ENCODE measurements around the gene PARVB.

The PARVB gene

DNA sequence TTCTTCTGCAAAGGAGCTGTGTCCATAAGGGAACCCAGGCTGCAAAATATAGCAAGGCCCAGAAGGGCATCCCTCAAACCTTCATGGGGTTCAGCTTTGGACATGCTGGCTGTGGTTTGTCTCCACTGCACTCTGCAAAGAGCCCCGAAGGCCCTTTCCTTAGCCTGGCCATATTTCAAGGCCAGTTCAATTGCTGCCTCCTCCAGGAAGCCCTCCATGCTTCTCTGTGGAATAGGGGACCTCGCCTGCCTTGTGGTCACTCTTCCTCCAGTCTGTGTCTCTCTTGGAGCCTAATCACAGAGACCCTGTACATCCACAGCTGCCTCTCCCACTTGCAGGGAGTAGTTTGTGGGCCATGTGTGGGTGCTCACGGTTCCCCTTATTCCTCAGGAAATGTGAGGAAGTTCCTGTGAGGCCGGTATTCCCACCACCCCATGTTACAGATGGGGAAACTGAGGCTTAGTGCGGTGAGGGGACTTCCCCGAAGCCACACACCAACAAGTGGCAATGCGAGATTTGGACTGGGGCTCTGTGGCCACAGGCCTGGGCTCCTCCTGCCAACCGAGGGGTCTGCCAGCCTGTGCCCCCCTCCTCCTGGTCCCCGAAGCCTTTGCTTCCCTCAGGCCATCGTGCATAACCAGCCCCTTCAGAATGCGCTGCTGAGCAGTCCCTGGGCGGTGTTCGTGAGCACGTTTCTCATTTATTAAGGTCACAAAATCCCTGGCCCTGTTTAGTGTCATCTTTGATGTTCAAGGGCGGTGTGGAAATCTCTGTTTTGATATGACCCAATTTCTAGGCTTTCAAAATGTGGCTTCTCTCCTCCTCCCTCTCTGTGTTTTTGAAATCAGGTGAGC lies 65.8 kb downstream of the PARVB start:
- Histone ChIP-seq H3K27ac (no peak overlapping the region), H3K4me1 (peaks cover 0 to 9% (median 0%) of the 10 kb centered on the region in 4 donors), H3K27me3 (no peaks in the 10 kb centered on the region), H3K36me3 (peaks cover 0 to 5% (median 0%) of the 10 kb centered on the region in 3 donors), H3K9me3 (no peaks in the 10 kb centered on the region), H3K4me3 (no peak overlapping the region)
- TF ChIP-seq, protein P1, sequence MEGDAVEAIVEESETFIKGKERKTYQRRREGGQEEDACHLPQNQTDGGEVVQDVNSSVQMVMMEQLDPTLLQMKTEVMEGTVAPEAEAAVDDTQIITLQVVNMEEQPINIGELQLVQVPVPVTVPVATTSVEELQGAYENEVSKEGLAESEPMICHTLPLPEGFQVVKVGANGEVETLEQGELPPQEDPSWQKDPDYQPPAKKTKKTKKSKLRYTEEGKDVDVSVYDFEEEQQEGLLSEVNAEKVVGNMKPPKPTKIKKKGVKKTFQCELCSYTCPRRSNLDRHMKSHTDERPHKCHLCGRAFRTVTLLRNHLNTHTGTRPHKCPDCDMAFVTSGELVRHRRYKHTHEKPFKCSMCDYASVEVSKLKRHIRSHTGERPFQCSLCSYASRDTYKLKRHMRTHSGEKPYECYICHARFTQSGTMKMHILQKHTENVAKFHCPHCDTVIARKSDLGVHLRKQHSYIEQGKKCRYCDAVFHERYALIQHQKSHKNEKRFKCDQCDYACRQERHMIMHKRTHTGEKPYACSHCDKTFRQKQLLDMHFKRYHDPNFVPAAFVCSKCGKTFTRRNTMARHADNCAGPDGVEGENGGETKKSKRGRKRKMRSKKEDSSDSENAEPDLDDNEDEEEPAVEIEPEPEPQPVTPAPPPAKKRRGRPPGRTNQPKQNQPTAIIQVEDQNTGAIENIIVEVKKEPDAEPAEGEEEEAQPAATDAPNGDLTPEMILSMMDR (IDR thresholded peaks at IDR 0.05): no peak
- intact Hi-C loops (cut with DNase I; ENCODE audit: low total_unique reads): no loop called here
- no peak for DNase-seq

DNA sequence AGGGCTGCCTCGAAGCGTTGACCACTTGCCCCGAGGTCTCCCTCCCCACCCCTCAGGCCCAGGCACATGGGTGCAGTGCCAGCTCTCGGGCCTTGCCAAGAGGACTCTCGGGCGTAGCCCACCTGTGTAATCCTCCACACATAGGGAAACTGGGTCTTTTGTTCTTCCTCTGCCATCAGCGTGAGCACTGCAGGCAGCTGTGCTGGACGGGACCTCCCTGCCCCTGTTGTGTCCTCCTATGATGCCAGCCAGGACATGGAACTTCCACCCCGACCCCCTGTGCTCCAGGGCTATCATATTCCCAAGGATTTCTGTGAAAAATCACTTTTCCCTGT lies 66.4 kb downstream of the PARVB start:
- DNase-seq: no peak
- Histone ChIP-seq H3K9me3 (no peaks in the 10 kb centered on the region), H3K4me1 (peaks cover 0 to 9% (median 0%) of the 10 kb centered on the region in 4 donors), H3K27ac (no peak overlapping the region), H3K27me3 (no peaks in the 10 kb centered on the region), H3K36me3 (peaks cover 0 to 5% (median 0%) of the 10 kb centered on the region in 3 donors), H3K4me3 (no peak overlapping the region)
- TF ChIP-seq, protein P1 (IDR thresholded peaks at IDR 0.05): no peak
- intact Hi-C loops (cut with DNase I; ENCODE audit: low total_unique reads): no loop called here

DNA sequence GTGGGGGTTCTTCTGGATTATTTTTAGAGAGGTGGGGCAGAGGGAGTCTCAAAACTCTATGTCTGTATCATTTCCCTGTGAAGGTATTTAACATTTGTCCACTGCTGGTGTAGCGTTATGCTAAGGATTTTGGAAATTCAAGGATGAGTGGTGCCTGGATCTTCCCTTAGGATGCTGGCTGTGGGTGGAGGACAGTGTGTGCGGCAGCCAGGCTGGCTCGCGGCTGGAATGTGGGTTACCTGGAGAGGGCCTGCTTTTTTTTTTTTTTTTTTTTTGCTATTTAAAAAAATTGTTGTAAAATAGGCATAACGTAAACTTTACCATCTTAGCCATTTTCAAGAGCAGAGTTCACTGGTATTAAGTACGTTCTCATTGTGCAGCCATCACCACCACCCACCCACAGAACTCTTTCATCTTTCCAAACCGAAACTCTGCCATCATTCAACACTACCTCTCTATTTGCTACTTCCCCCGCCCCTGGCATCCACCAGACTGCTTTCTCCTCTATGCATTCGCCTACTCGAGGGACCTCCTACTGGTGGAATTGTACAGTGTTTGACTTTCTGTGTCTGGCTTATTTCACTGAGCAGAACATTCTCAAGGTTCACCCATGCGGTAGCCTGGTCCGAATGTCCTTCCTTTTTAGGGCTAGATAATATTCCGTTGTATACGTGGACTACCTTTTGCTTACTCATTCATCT lies 67.1 kb downstream of the PARVB start:
- Histone ChIP-seq H3K36me3 (peaks cover 0 to 5% (median 0%) of the 10 kb centered on the region in 3 donors), H3K4me1 (peaks cover 0 to 9% (median 0%) of the 10 kb centered on the region in 4 donors), H3K27ac (no peak overlapping the region), H3K4me3 (no peak overlapping the region), H3K27me3 (no peaks in the 10 kb centered on the region), H3K9me3 (no peaks in the 10 kb centered on the region)
- TF ChIP-seq, protein P1 (IDR thresholded peaks at IDR 0.05): no peak
- intact Hi-C loops (cut with DNase I; ENCODE audit: low total_unique reads): no loop called here
- DNase-seq: no peak

DNA sequence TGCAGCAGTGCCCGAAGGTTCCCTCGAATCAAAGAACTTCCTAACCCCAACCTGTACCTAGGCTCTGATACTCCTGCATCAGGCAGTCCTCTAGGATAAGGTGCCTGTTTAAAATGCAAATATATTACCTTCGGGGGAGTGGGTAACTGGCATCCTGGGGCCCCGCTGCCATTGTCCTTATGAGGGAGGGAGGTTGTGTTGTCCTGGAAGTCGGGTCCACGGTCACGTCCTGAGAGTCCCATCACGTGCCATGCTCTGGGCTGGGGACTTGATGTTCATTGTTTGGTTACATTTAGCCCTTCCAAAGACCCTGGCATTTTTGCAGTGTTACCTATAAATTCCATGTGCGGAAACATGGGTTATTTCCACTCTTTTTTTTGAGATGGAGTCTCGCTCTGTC lies 67.6 kb downstream of the PARVB start:
- no peaks in the 10 kb centered on the region for H3K27me3 ChIP-seq
- H3K27ac ChIP-seq: no peak overlapping the region
- no peak overlapping the region for H3K4me3 ChIP-seq
- H3K36me3 ChIP-seq: peaks cover 0 to 11% (median 0%) of the 10 kb centered on the region in 3 donors
- intact Hi-C loops (cut with DNase I; ENCODE audit: low total_unique reads): no loop called here
- no peaks in the 10 kb centered on the region for H3K9me3 ChIP-seq
- no peak for DNase-seq
- TF ChIP-seq, protein P1 (IDR thresholded peaks at IDR 0.05): no peak
- peaks cover 0 to 9% (median 0%) of the 10 kb centered on the region in 4 donors for H3K4me1 ChIP-seq

DNA sequence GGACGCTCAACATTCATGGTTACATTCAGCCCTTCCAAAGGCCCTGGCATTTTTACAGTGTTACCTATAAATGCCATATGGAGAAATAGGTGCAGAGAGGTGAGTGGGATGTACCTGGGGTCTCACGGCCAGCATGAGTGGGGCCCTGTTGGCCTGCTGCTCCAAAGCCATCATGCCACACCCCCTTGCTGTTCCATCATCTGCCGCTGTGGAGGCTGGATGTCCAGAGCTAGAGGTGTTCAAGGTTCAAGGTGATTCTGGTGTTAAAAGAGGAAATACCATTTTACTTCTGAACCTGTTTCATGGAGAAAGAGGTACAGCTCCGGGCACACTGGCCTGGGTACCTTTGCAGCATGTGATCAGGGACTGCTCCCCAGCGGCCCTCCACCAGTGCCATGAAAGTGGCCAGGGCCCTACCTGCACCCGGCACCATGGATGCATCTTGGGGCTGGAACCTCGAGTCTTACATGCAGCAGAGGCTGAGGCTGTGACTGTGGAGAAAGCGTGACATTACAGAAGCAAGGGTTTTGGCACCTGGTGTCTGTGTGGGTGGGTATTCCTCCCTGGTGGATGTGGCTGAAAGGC lies 68.6 kb downstream of the PARVB start:
- intact Hi-C loops (cut with DNase I; ENCODE audit: low total_unique reads): no loop called here
- Histone ChIP-seq H3K36me3 (peaks cover 0 to 16% (median 0%) of the 10 kb centered on the region in 3 donors), H3K4me3 (no peak overlapping the region), H3K27ac (no peak overlapping the region), H3K4me1 (peaks cover 0 to 9% (median 0%) of the 10 kb centered on the region in 4 donors), H3K9me3 (no peaks in the 10 kb centered on the region), H3K27me3 (no peaks in the 10 kb centered on the region)
- TF ChIP-seq, protein P1 (IDR thresholded peaks at IDR 0.05): no peak
- no peak for DNase-seq
